ENCODE measurements around the gene GIMAP1. TPM values are rescaled to one million over a fixed set of nuclear protein-coding genes. Genes with fewer than 3 reads are reported as not detected.
"Not testable (repeated sequence)": the region's sequence is repeated elsewhere in the genome, so short reads cannot be mapped to it uniquely, and the experiment has no call there.

Gene GIMAP1
- total RNA-seq (0.20 TPM in 1 of 2 replicates, not detected in the other), polyA plus RNA-seq (0.13 TPM in 2 replicates)

- TF ChIP-seq EZH2phosphoT487 (IDR thresholded peaks at IDR 0.05; ENCODE audit: low read depth, severe bottlenecking, unreplicated experiment) (no peak), CTCF (IDR thresholded peaks at IDR 0.05; ENCODE audit: poor library complexity) (no peak), EZH2 (IDR thresholded peaks at IDR 0.05; ENCODE audit: borderline replicate concordance) (no peak)
- 64% methylated on average over 5 of the region's 5 CpGs for WGBS (ENCODE audit: low lambda C conversion rate, missing lambda C conversion rate)
- Histone ChIP-seq H3K9me2 (replicated peaks; ENCODE audit: insufficient read depth) (no peaks in the 10 kb centered on the region), H3K36me3 (replicated peaks; ENCODE audit: insufficient read depth, low read depth) (no peaks in the 10 kb centered on the region), H4K20me1 (ENCODE audit: insufficient read depth, poor library complexity, severe bottlenecking) (no peaks in the 10 kb centered on the region), H3K27me3 (no peaks in the 10 kb centered on the region), H3K27ac (no peak within 1 kb of the TSS), H3K4me2 (no peak within 1 kb of the TSS), H3K79me2 (no peaks in the 10 kb centered on the region), H2AFZ (no peak within 1 kb of the TSS), H3K9me3 (ENCODE audit: low read depth) (no peaks in the 10 kb centered on the region), H3K4me1 (ENCODE audit: insufficient read depth) (no peaks in the 10 kb centered on the region), H3K4me3 (no peak within 1 kb of the TSS)
- no peak for DNase-seq (ENCODE audit: low spot score)
These were observed at the start of gene GIMAP1 for GRCh38 chr7:150716368-150716767. Gene GIMAP1 (plus strand): TSS chr7:150716613. CDS start chr7:150719048, 2,435 bp downstream.

GRCh38 chr7:150668472-150668911, 47.9 kb upstream of the GIMAP1 start:
- no peak for TF ChIP-seq EZH2phosphoT487 (IDR thresholded peaks at IDR 0.05; ENCODE audit: low read depth, severe bottlenecking, unreplicated experiment)
- TF ChIP-seq CTCF (IDR thresholded peaks at IDR 0.05; ENCODE audit: poor library complexity), result no peak
- no peak for TF ChIP-seq EZH2 (IDR thresholded peaks at IDR 0.05; ENCODE audit: borderline replicate concordance)
- Histone ChIP-seq H3K9me3 (ENCODE audit: low read depth) (no peaks in the 10 kb centered on the region), H3K27ac (no peak overlapping the region), H2AFZ (no peak overlapping the region), H4K20me1 (ENCODE audit: insufficient read depth, poor library complexity, severe bottlenecking) (no peaks in the 10 kb centered on the region), H3K4me2 (no peak overlapping the region), H3K4me1 (ENCODE audit: insufficient read depth) (no peaks in the 10 kb centered on the region), H3K4me3 (no peak overlapping the region), H3K36me3 (replicated peaks; ENCODE audit: insufficient read depth, low read depth) (no peaks in the 10 kb centered on the region), H3K27me3 (no peaks in the 10 kb centered on the region), H3K9me2 (replicated peaks; ENCODE audit: insufficient read depth) (no peaks in the 10 kb centered on the region), H3K79me2 (no peaks in the 10 kb centered on the region)
- WGBS (ENCODE audit: low lambda C conversion rate, missing lambda C conversion rate), result 39% methylated on average over 1 of the region's 1 CpG
- DNase-seq (ENCODE audit: low spot score), result no peak

- H3K9me3 ChIP-seq (ENCODE audit: low read depth), result no peaks in the 10 kb centered on the region
- H3K36me3 ChIP-seq (replicated peaks; ENCODE audit: insufficient read depth, low read depth), result no peaks in the 10 kb centered on the region
- H3K4me3 ChIP-seq, result no peak overlapping the region
- no peak for DNase-seq (ENCODE audit: low spot score)
- no peak overlapping the region for H2AFZ ChIP-seq
- H3K4me2 ChIP-seq, result no peak overlapping the region
- no peaks in the 10 kb centered on the region for H3K27me3 ChIP-seq
- H3K27ac ChIP-seq, result no peak overlapping the region
- TF ChIP-seq EZH2phosphoT487 (IDR thresholded peaks at IDR 0.05; ENCODE audit: low read depth, severe bottlenecking, unreplicated experiment) (no peak), CTCF (IDR thresholded peaks at IDR 0.05; ENCODE audit: poor library complexity) (no peak), EZH2 (IDR thresholded peaks at IDR 0.05; ENCODE audit: borderline replicate concordance) (no peak)
- H3K79me2 ChIP-seq, result no peaks in the 10 kb centered on the region
- no peaks in the 10 kb centered on the region for H4K20me1 ChIP-seq (ENCODE audit: insufficient read depth, poor library complexity, severe bottlenecking)
- no peaks in the 10 kb centered on the region for H3K4me1 ChIP-seq (ENCODE audit: insufficient read depth)
- no peaks in the 10 kb centered on the region for H3K9me2 ChIP-seq (replicated peaks; ENCODE audit: insufficient read depth)
These were observed 47.4 kb upstream of the GIMAP1 start for GRCh38 chr7:150668977-150669376.

GRCh38 chr7:150671798-150672585, 44.4 kb upstream of the GIMAP1 start:
- H3K9me2 ChIP-seq (replicated peaks; ENCODE audit: insufficient read depth); H4K20me1 ChIP-seq (ENCODE audit: insufficient read depth, poor library complexity, severe bottlenecking); H3K36me3 ChIP-seq (replicated peaks; ENCODE audit: insufficient read depth, low read depth); H3K9me3 ChIP-seq (ENCODE audit: low read depth); H3K4me1 ChIP-seq (ENCODE audit: insufficient read depth); H2AFZ ChIP-seq; DNase-seq (ENCODE audit: low spot score); H3K27ac ChIP-seq; H3K4me2 ChIP-seq; H3K27me3 ChIP-seq; H3K79me2 ChIP-seq; H3K4me3 ChIP-seq: not testable (repeated sequence)
- 84% methylated on average over 7 of the region's 7 CpGs for WGBS (ENCODE audit: low lambda C conversion rate, missing lambda C conversion rate)
